Smooth muscle cell (in vitro differentiated cells): Measurements from ENCODE around the gene GRIN2C. TPM values are rescaled to one million over a fixed set of nuclear protein-coding genes. Genes with fewer than 3 reads are reported as not detected.

Experiments
- DNase-seq: peaks from one replicate; lab custom pipeline; 2025; ENCODE audit not compliant: unreplicated experiment; lab: John Stamatoyannopoulos, UW
- H2AFZ ChIP-seq: fragments of 200-600 bp; sonication (generic); 2 replicates; pipeline ENCODE4 v1.6.0; 2016; ENCODE audit warnings: antibody characterized with exemption, low read depth, mild to moderate bottlenecking
- H3F3A ChIP-seq: fragments of 200-600 bp; sonication (generic); 2 replicates; pipeline ENCODE4 v1.6.0; 2017; ENCODE audit warnings: antibody characterized with exemption, low read depth
- H3K27ac ChIP-seq: fragments of 200-600 bp; sonication (generic); 2 replicates; pipeline ENCODE4 v1.5.1; 2016; ENCODE audit warnings: low read depth, mild to moderate bottlenecking
- H3K27me3 ChIP-seq: fragments of 200-600 bp; sonication (generic); 2 replicates; pipeline ENCODE4 v1.6.1; 2016; ENCODE audit warnings: low read depth, mild to moderate bottlenecking
- H3K36me3 ChIP-seq: fragments of 200-600 bp; sonication (generic); 2 replicates; pipeline ENCODE4 v1.5.1; 2016; ENCODE audit warnings: low read depth
- H3K4me1 ChIP-seq: fragments of 200-600 bp; sonication (generic); 2 replicates; pipeline ENCODE4 v1.5.1; 2016; ENCODE audit warnings: low read depth
- H3K4me2 ChIP-seq: fragments of 200-600 bp; sonication (generic); 2 replicates; pipeline ENCODE4 v1.6.0; 2016; ENCODE audit warnings: mild to moderate bottlenecking
- H3K4me3 ChIP-seq: fragments of 200-600 bp; sonication (generic); 2 replicates; pipeline ENCODE4 v1.5.1; 2016; ENCODE audit warnings: mild to moderate bottlenecking
- H3K79me2 ChIP-seq: fragments of 200-600 bp; sonication (generic); 2 replicates; pipeline ENCODE4 v1.6.0; 2016; ENCODE audit warnings: low read depth, mild to moderate bottlenecking
- H3K9ac ChIP-seq: fragments of 200-600 bp; sonication (generic); 2 replicates; pipeline ENCODE4 v1.6.0; 2016; ENCODE audit warnings: low read depth
- H3K9me3 ChIP-seq: fragments of 200-600 bp; sonication (generic); replicated peaks from 2 replicates; pipeline ENCODE4 v1.5.1; 2016; ENCODE audit warnings: low read depth
- H4K20me1 ChIP-seq: fragments of 200-600 bp; sonication (generic); 2 replicates; pipeline ENCODE4 v1.6.0; 2016; ENCODE audit warnings: low read depth
- WGBS: methylation state at CpG from one replicate; pipeline ENCODE4 v1.1.7; 2016; ENCODE audit warnings: low lambda C conversion rate; 5-methylcytosine and 5-hydroxymethylcytosine counted together
- polyA plus RNA-seq: library from polyadenylated mRNA; unstranded; fragments of >200 nt; fragmentation: Nextera tagmentation; extraction: Ambion mirVana; gene quantifications from 2 replicates; pipeline ENCODE4 v1.2.1, GENCODE V29; 2016
- total RNA-seq: library from RNA; depleted of rRNA; stranded (reverse); fragments of >200 nt; gene quantifications from 2 replicates; pipeline ENCODE4 v1.2.3, GENCODE V29; 2014
- TF ChIP-seq, protein P1 (sequence below): fragments of 200-600 bp; sonication (generic); IDR thresholded peaks from 2 replicates; pipeline ENCODE4 v1.5.1; 2017; ENCODE audit warnings: borderline replicate concordance, mild to moderate bottlenecking, antibody characterized with exemption; ENCODE audit not compliant: insufficient read depth, poor library complexity, severe bottlenecking

The GRIN2C gene
- total and polyA plus RNA-seq, 2 experiments from 2014 or later, result 0.13 to 0.32 TPM

GRCh38 chr17:74851612-74852236 is 8.0 kb downstream of the GRIN2C start:
- Histone ChIP-seq H3K9me3 (no peaks in the 10 kb centered on the region), H3K4me1 (peaks cover 7% of the 10 kb centered on the region), H3K9ac (no peak overlapping the region), H3K27ac (no peak overlapping the region), H3K79me2 (no peaks in the 10 kb centered on the region), H3K36me3 (no peaks in the 10 kb centered on the region), H3K4me3 (no peak overlapping the region), H3K27me3 (peaks cover 75% of the 10 kb centered on the region), H2AFZ (no peak overlapping the region), H3K4me2 (no peak overlapping the region), H3F3A (no peaks in the 10 kb centered on the region), H4K20me1 (no peaks in the 10 kb centered on the region)
- DNase-seq, result no peak
- 88% methylated on average over 11 of the region's 29 CpGs for WGBS
- TF ChIP-seq, protein P1, sequence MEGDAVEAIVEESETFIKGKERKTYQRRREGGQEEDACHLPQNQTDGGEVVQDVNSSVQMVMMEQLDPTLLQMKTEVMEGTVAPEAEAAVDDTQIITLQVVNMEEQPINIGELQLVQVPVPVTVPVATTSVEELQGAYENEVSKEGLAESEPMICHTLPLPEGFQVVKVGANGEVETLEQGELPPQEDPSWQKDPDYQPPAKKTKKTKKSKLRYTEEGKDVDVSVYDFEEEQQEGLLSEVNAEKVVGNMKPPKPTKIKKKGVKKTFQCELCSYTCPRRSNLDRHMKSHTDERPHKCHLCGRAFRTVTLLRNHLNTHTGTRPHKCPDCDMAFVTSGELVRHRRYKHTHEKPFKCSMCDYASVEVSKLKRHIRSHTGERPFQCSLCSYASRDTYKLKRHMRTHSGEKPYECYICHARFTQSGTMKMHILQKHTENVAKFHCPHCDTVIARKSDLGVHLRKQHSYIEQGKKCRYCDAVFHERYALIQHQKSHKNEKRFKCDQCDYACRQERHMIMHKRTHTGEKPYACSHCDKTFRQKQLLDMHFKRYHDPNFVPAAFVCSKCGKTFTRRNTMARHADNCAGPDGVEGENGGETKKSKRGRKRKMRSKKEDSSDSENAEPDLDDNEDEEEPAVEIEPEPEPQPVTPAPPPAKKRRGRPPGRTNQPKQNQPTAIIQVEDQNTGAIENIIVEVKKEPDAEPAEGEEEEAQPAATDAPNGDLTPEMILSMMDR, result no peak

DNA sequence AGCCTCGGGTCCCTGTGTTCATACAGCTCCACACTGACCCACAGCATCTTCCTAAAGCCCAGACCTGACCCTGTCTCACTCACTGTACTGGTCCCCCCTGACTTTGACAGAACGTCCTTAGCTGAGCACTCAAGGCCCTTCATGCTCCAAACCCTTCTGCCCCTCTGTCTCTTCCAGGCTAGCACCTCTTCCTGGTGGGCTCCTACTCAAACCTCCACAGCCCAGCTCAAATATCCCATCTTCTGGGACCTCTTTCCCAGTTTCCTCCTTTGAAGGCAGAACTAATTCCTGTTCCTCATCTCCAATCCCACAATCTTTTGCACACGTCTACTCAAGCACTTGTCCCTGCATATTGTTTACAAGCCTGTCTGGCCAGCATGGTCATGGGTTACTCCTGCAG is 8.8 kb downstream of the GRIN2C start:
- Histone ChIP-seq H3K27me3 (peaks cover 69% of the 10 kb centered on the region), H3K4me3 (no peak overlapping the region), H3F3A (no peaks in the 10 kb centered on the region), H3K4me2 (no peak overlapping the region), H3K4me1 (peaks cover 7% of the 10 kb centered on the region), H4K20me1 (no peaks in the 10 kb centered on the region), H2AFZ (no peak overlapping the region), H3K79me2 (no peaks in the 10 kb centered on the region), H3K9ac (no peak overlapping the region), H3K36me3 (no peaks in the 10 kb centered on the region), H3K9me3 (no peaks in the 10 kb centered on the region), H3K27ac (no peak overlapping the region)
- no peak for DNase-seq
- TF ChIP-seq, protein P1, result no peak
- 82% methylated on average over 3 of the region's 3 CpGs for WGBS

DNA sequence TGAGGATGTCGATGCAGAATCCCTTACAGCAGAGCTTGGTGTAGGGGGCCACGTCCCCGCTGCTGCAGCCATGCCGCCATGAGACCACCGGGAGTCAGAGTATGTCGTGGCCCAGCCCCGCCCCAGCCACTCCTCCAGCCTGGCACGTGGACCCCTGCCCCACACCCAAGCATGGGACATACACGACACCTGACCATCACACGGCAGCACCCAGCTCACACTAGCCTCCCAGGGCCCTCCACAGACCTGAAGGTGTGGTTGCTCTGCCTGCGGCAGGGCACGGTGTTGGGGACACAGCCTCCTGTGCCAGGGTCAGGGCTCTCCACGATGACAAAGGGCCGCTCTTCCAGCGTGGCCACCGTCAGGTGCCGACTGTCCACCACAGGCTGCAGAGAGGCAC is 9.4 kb downstream of the GRIN2C start:
- no peak for DNase-seq
- no peaks in the 10 kb centered on the region for H3K36me3 ChIP-seq
- WGBS, result 82% methylated on average over 17 of the region's 17 CpGs
- peaks cover 7% of the 10 kb centered on the region for H3K4me1 ChIP-seq
- no peak overlapping the region for H3K4me2 ChIP-seq
- H3K9ac ChIP-seq, result no peak overlapping the region
- H3K4me3 ChIP-seq, result no peak overlapping the region
- H3K9me3 ChIP-seq, result no peaks in the 10 kb centered on the region
- no peak overlapping the region for H3K27ac ChIP-seq
- TF ChIP-seq, protein P1, result no peak
- H4K20me1 ChIP-seq, result no peaks in the 10 kb centered on the region
- no peak overlapping the region for H2AFZ ChIP-seq
- H3K27me3 ChIP-seq, result peaks cover 63% of the 10 kb centered on the region
- H3K79me2 ChIP-seq, result no peaks in the 10 kb centered on the region
- H3F3A ChIP-seq, result no peaks in the 10 kb centered on the region
